GM18519 (cell line): ENCODE data around the gene VAV2.
"Not testable (repeated sequence)": the region's sequence is repeated elsewhere in the genome, so short reads cannot be mapped to it uniquely, and the experiment has no call there.

Experiments
- ATAC-seq: cut with Tn5 transposase; IDR thresholded peaks from one replicate; pipeline ENCODE4 v1.9.1; 2021; ENCODE audit warnings: mild to moderate bottlenecking, moderate library complexity; ENCODE audit not compliant: unreplicated experiment, low FRiP score

VAV2 gene

DNA sequence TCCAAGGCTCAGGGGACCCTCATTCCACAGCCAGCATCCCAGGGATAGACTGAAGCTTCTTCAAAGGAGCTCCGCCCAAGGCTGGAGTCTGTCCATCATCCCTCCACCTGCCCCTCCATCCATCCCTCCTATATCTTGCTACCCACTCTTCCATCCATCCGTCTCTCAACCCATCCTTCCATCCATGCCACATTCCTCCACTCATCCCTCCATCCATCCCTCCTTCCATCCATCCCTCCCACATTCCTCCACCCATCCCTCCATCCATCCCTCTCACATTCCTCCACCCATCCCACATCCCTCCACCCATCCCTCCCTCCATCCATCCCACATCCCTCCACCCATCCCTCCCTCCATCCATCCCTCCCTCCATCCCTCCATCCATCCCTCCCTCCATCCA, 5.5 kb upstream of the VAV2 start:
- ATAC-seq: no peak

- no peak for ATAC-seq
These were observed 4.7 kb upstream of the VAV2 start for GRCh38 chr9:133996531-133997520.

GRCh38 chr9:133995012-133995896, 3.1 kb upstream of the VAV2 start:
- no peak for ATAC-seq

DNA sequence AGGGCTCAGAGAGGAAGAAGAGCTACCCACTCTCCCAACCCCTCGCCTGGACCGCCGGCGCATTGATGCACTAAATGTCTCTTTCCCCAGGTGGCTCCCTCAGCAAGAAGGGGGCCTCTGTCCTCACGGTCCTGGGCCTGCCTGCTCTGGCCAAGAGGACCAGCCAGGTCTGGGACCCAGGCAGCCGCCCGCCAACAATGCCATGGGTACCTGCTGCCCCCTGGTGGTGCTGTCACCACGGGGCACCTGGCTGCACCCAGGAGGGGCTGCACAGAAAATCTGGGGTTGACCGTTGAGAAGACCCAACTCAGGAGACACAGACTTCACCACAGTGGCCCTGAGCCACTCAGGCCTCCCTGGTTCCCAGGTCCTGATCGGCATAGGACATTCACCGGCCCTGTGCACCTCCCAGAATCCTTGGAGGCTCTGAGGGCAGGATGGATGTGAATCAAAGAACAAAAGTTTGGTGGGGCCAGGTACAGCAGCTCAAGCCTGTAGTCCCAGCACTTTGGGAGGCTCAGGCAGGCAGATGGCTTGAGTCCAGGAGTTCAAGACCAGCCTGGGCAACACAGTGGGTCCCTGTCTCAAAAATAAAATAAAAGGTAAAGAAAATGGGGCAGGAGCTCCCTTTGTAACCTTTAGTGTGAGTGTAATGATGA, 2.4 kb upstream of the VAV2 start:
- ATAC-seq: no peak

GRCh38 chr9:133993635-133994253, 1.6 kb upstream of the VAV2 start:
- no peak for ATAC-seq

GRCh38 chr9:133992780-133993634, 883 bp upstream of the VAV2 start:
- no peak for ATAC-seq

GRCh38 chr9:133991214-133991921, 756 bp downstream of the VAV2 start:
- no peak for ATAC-seq

- ATAC-seq: no peak
These were observed 1.5 kb downstream of the VAV2 start for GRCh38 chr9:133990366-133991213.

DNA sequence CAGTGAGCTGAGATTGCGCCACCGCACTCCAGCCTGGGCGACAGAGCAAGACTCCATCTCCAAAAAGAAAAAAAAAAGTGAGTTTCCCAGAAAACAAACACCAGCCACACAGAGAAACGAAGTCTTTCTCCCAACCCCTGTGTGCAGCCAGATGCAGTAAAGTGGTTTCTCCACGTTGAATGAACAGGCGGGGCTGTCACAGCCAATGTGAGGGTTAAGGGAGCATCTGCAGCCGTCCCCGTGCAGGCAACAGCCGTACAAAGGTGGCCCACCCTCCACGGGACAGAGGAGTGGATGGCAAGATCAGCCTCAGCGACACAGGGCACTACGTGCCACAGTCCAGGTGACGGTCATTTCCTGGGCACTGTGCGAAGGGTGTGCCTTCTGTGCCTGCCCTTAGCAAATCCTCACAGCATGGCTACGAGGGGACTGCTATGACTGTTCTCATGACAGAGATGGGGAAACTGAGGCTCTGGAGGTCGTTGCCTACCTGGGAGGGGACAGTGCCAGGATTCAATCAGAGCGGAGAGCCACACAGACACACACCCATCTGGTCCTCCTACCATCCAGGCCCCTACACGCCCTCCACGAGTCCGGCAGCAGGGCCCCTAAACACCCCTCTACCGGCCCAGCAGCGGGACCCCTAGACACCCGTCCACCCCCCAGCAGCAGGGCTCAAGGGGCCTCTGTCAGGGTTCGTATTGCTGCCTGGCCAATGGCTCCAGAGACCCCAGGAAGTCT, 2.3 kb downstream of the VAV2 start:
- ATAC-seq: no peak

DNA sequence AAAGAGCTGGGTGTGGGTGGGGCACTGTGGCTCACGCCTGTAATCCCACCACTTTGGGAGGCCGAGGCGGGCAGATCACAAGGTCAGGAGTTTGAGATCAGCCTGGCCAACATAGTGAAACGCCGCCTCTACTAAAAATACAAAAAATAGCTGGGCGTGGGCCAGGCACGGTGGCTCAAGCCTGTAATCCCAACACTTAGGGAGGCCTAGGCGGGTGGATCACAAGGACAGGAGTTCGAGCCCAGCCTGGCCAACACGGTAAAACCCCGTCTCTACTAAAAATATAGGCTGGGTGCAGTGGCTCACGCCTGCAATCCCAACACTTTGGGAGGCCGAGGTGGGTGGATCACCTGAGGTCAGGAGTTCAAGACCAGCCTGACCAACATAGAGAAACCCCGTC, 3.4 kb downstream of the VAV2 start:
- not testable (repeated sequence) for ATAC-seq

DNA sequence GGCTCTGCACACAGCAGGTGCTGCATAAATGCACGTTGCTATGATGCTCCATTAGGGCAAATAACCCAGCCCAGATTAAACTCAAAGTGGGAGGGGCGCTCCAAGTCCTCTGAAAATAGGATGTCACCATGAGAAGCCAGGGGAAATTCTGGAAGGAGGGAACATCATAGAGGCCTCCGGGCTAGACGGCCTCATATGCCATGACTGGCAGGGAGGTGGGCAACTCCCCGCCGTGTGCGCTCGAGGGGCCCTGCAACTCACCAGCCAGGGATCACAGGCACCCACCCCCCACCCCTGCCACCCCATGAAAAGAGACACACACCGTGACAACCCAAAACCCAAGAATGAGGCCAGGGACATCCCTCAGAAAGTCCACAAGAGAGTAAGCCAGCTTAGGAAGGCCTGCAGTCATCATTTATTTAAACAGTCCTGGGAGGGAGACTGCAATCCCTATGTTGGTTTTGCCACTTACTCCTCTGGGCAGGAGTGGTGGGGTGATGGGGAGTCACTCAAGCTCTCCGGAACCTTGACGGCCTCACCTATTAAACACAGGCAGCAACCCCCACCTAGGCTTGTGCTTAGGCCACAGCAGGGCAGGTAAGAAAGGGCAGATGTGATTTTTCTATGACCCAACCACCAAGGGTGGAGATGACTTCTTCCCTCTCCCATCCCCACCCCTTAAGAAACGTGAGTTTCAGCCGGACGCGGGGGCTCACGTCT, 4.0 kb downstream of the VAV2 start:
- ATAC-seq: no peak

GRCh38 chr9:133987446-133987788, 4.7 kb downstream of the VAV2 start:
- no peak for ATAC-seq

DNA sequence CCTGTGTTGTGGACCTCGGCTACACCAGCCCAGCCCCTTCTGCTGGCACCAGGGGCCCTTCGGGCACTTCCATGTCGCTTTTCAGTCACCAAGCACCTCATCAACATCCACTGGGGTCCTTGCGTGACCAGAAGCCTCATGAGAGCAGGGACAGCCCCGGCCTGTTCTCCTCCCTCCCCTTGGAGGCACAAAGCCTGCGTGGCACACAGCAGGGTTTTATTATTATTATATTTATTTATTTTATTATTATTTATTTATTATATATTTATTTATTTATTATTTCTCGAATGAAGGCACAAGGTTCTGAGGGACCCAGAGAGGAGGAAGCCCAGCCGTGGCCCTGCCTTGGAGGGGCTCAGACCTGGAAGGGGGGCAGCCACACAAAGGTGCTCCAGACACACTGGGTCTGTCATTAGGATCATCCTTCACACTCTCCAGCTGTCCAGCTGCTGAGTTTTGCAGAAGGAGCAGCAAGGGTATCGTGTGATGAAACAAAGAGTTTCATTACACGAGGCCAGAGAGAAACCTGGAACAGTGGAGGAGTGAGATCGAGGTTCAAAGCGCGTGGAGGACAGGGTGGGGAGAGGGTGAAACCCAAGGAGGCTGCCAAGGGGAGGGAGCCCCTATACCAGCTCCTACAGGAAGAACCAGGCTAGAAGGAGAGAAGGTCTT, 5.2 kb downstream of the VAV2 start:
- ATAC-seq: no peak

DNA sequence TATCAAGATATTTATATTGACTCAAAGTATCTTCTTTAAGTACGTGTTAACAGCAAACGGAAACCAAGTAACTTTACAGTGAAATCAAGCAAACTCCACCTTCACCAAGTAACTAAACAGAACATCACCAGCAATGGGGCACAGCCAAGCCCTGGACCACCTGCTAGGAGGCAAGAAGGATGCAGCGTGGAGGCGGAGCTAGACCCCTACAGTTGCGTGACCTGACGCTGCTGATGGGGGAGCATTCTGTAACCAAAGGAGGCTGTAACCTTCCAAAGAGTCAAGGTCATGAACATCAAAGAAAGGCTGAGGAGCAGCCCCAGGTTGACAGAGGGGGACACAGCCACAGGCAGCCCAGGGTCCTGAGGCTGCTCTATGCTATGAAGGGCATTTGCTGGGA, 6.1 kb downstream of the VAV2 start:
- no peak for ATAC-seq

GRCh38 chr9:133982971-133983720, 9.0 kb downstream of the VAV2 start:
- ATAC-seq: no peak
